ENCODE data around the gene ABCG4.
"Not testable (repeated sequence)": the region's sequence is repeated elsewhere in the genome, so short reads cannot be mapped to it uniquely, and the experiment has no call there.

ABCG4 gene

DNA sequence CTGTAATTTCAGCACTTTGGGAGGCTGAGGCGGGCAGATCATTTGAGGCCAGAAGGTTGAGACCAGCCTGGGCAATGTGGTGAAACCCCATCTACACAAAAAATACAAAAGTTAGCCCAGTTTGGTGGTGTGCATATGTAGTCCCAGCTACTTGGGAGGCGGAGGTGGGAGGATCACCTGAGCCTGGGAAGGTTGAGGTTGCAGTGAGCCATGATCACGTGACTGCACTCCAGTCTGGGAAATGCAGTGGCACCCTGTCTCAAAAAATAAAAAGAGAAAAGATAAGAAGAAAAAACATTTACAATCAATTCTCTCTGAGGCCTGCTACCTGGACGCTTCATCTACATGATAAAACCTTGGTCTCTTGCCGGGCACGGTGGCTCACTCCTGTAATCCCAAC is 50.1 kb downstream of the ABCG4 start:
- no peak overlapping the region for H3K14ac ChIP-seq (ENCODE audit: low read length)
- no peak overlapping the region for H2AK5ac ChIP-seq (ENCODE audit: low read depth, low read length)
- H3K9me3 ChIP-seq (replicated peaks in 1 of 2; ENCODE audit: control insufficient read depth in 2 of 2, insufficient read depth in 1 of 2, low read depth in 1 of 2, low read length in 2 of 2): no peaks in the 10 kb centered on the region
- DNase-seq (ENCODE audit: low spot score): no peak
- no peak overlapping the region for H3K27ac ChIP-seq (replicated peaks; ENCODE audit: low read length)
- no peak overlapping the region for H2BK15ac ChIP-seq (ENCODE audit: low read length)
- no peak overlapping the region for H3K18ac ChIP-seq (ENCODE audit: low read length)
- no peak overlapping the region for H2BK5ac ChIP-seq (ENCODE audit: low read length)
- peaks cover 0 to 10% (median 0%) of the 10 kb centered on the region in 3 experiments for H3K27me3 ChIP-seq (ENCODE audit: control insufficient read depth in 3 of 3, insufficient read depth in 3 of 3, low read depth in 1 of 3, low read length in 3 of 3)
- no peak overlapping the region for H3K9ac ChIP-seq (ENCODE audit: low read depth, low read length, poor library complexity)
- no peak overlapping the region for H4K91ac ChIP-seq (ENCODE audit: low read depth, low read length, poor library complexity)
- H2AFZ ChIP-seq (ENCODE audit: low read length): no peak overlapping the region
- WGBS, 2 donors (ENCODE audit: extremely low coverage in 2 of 2, insufficient read length in 2 of 2, insufficient replicate concordance in 1 of 2): no CpG with 5 or more reads among the region's 6 CpGs
- no peak overlapping the region for H3K4ac ChIP-seq (ENCODE audit: low read length)
- H2BK120ac ChIP-seq (ENCODE audit: low read depth, low read length): no peak overlapping the region
- H3K79me1 ChIP-seq (ENCODE audit: low read depth, low read length): no peaks in the 10 kb centered on the region
- no peak overlapping the region for H3K23ac ChIP-seq (ENCODE audit: low read depth, low read length, poor library complexity)
- no peak overlapping the region for H3K4me2 ChIP-seq (ENCODE audit: insufficient read depth, low read length, poor library complexity, severe bottlenecking)
- no peaks in the 10 kb centered on the region for H3K36me3 ChIP-seq (replicated peaks in 1 of 2; ENCODE audit: control insufficient read depth in 2 of 2, insufficient read depth in 2 of 2, low read length in 2 of 2)
- no peak overlapping the region for H2BK12ac ChIP-seq (ENCODE audit: low read length)
- H3K4me3 ChIP-seq (ENCODE audit: low read length in 2 of 2): no peak overlapping the region
- no peaks in the 10 kb centered on the region for H3K4me1 ChIP-seq (ENCODE audit: control insufficient read depth in 2 of 2, insufficient read depth in 1 of 2, low read depth in 1 of 2, low read length in 2 of 2)
- no peak overlapping the region for H4K8ac ChIP-seq (ENCODE audit: low read depth, low read length)

DNA sequence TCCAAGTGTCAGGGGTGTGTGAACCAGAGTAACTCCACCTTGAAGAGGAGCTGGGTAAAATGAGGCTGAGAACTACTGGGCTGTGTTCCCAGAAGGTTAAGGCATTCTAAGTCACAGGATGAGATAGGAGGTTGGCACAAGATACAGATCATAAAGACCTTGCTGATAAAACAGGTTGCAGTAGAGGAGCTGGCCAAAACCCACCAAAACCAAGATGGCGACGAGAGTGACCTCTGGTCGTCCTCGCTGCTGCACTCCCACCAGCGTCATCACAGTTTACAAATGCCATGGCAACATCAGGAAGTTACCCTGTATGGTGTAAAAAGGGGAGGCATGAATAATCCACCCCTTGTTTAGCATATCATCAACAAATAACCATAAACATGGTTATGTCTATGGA is 52.4 kb downstream of the ABCG4 start:
- not testable (repeated sequence) for H2BK120ac ChIP-seq (ENCODE audit: low read depth, low read length); H2BK5ac ChIP-seq (ENCODE audit: low read length); H2AFZ ChIP-seq (ENCODE audit: low read length); H3K79me1 ChIP-seq (ENCODE audit: low read depth, low read length); H3K4me3 ChIP-seq (ENCODE audit: low read length in 2 of 2); H3K9ac ChIP-seq (ENCODE audit: low read depth, low read length, poor library complexity); H2AK5ac ChIP-seq (ENCODE audit: low read depth, low read length); H4K91ac ChIP-seq (ENCODE audit: low read depth, low read length, poor library complexity); H2BK15ac ChIP-seq (ENCODE audit: low read length); H4K8ac ChIP-seq (ENCODE audit: low read depth, low read length); H3K4me1 ChIP-seq (ENCODE audit: control insufficient read depth in 2 of 2, insufficient read depth in 1 of 2, low read depth in 1 of 2, low read length in 2 of 2); H3K23ac ChIP-seq (ENCODE audit: low read depth, low read length, poor library complexity); H3K27me3 ChIP-seq (ENCODE audit: control insufficient read depth in 3 of 3, insufficient read depth in 3 of 3, low read depth in 1 of 3, low read length in 3 of 3); H2BK12ac ChIP-seq (ENCODE audit: low read length); DNase-seq (ENCODE audit: low spot score); H3K14ac ChIP-seq (ENCODE audit: low read length); H3K36me3 ChIP-seq (replicated peaks in 1 of 2; ENCODE audit: control insufficient read depth in 2 of 2, insufficient read depth in 2 of 2, low read length in 2 of 2); H3K4me2 ChIP-seq (ENCODE audit: insufficient read depth, low read length, poor library complexity, severe bottlenecking); H3K18ac ChIP-seq (ENCODE audit: low read length); H3K27ac ChIP-seq (replicated peaks; ENCODE audit: low read length); H3K4ac ChIP-seq (ENCODE audit: low read length); H3K9me3 ChIP-seq (replicated peaks in 1 of 2; ENCODE audit: control insufficient read depth in 2 of 2, insufficient read depth in 1 of 2, low read depth in 1 of 2, low read length in 2 of 2)
- no CpG with 5 or more reads among the region's 5 CpGs for WGBS, 2 donors (ENCODE audit: extremely low coverage in 2 of 2, insufficient read length in 2 of 2, insufficient replicate concordance in 1 of 2)

DNA sequence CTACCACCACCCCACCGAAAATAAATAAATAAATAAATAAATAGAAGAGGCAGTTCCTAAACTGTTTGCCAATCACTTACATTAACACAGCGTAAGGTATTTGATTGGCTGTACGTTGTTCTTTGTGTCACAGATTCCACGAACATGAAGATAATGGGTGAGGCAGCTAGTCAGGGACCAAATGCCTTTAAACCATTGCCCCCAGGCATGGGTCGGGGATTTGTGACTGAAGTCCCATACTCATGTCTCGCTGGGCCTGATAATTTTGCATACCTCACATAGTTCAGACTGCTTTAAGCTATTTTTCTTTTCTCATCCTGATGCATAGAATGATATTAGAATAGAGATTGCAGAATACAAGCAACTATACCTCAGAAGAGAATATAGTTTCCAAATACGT is 53.7 kb downstream of the ABCG4 start:
- DNase-seq (ENCODE audit: low spot score): no peak

DNA sequence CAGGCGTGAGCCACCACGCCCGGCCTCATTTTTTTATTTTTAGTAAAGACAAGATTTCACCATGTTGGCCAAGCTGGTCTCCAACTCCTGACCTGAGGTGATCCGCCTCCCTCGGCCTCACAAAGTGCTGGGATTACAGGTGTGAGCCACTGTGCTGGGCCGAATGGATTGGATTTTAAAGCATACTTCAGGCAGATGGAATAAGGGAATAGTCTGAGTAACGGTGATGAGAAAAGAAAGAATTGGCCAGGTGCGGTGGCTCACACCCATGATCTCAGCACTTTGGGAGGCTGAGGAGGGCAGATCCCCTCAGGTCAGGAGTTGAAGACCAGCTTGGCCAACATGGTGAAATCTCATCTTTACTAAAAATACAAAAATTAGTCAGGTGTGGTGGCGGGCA is 55.2 kb downstream of the ABCG4 start:
- Histone ChIP-seq H3K9ac (ENCODE audit: low read depth, low read length, poor library complexity) (no peak overlapping the region), H2BK120ac (ENCODE audit: low read depth, low read length) (no peak overlapping the region), H3K79me1 (ENCODE audit: low read depth, low read length) (no peaks in the 10 kb centered on the region), H3K9me3 (replicated peaks in 1 of 2; ENCODE audit: control insufficient read depth in 2 of 2, insufficient read depth in 1 of 2, low read depth in 1 of 2, low read length in 2 of 2) (no peaks in the 10 kb centered on the region), H3K36me3 (replicated peaks in 1 of 2; ENCODE audit: control insufficient read depth in 2 of 2, insufficient read depth in 2 of 2, low read length in 2 of 2) (peaks cover 0 to 2% of the 10 kb centered on the region in 2 donors), H2BK12ac (ENCODE audit: low read length) (no peak overlapping the region), H3K27ac (replicated peaks; ENCODE audit: low read length) (no peak overlapping the region), H2AFZ (ENCODE audit: low read length) (no peak overlapping the region), H2BK15ac (ENCODE audit: low read length) (no peak overlapping the region), H2AK5ac (ENCODE audit: low read depth, low read length) (no peak overlapping the region), H3K4ac (ENCODE audit: low read length) (no peak overlapping the region), H2BK5ac (ENCODE audit: low read length) (no peak overlapping the region), H3K14ac (ENCODE audit: low read length) (no peak overlapping the region), H3K27me3 (ENCODE audit: control insufficient read depth in 3 of 3, insufficient read depth in 3 of 3, low read depth in 1 of 3, low read length in 3 of 3) (no peaks in the 10 kb centered on the region), H3K4me3 (ENCODE audit: low read length in 2 of 2) (no peak overlapping the region), H4K91ac (ENCODE audit: low read depth, low read length, poor library complexity) (no peak overlapping the region), H4K8ac (ENCODE audit: low read depth, low read length) (no peak overlapping the region), H3K4me2 (ENCODE audit: insufficient read depth, low read length, poor library complexity, severe bottlenecking) (no peak overlapping the region), H3K23ac (ENCODE audit: low read depth, low read length, poor library complexity) (no peak overlapping the region), H3K18ac (ENCODE audit: low read length) (no peak overlapping the region), H3K4me1 (ENCODE audit: control insufficient read depth in 2 of 2, insufficient read depth in 1 of 2, low read depth in 1 of 2, low read length in 2 of 2) (peaks cover 2 to 3% of the 10 kb centered on the region in 2 donors)
- no CpG with 5 or more reads among the region's 9 CpGs for WGBS, 2 donors (ENCODE audit: extremely low coverage in 2 of 2, insufficient read length in 2 of 2, insufficient replicate concordance in 1 of 2)
- no peak for DNase-seq (ENCODE audit: low spot score)

More for the DNA sequence above, 53.7 kb downstream of the ABCG4 start:
- Histone ChIP-seq H4K8ac (ENCODE audit: low read depth, low read length) (no peak overlapping the region), H3K18ac (ENCODE audit: low read length) (no peak overlapping the region), H2BK15ac (ENCODE audit: low read length) (no peak overlapping the region), H2BK120ac (ENCODE audit: low read depth, low read length) (no peak overlapping the region), H2AK5ac (ENCODE audit: low read depth, low read length) (no peak overlapping the region), H3K36me3 (replicated peaks in 1 of 2; ENCODE audit: control insufficient read depth in 2 of 2, insufficient read depth in 2 of 2, low read length in 2 of 2) (no peaks in the 10 kb centered on the region), H2BK12ac (ENCODE audit: low read length) (no peak overlapping the region), H3K27ac (replicated peaks; ENCODE audit: low read length) (no peak overlapping the region), H3K23ac (ENCODE audit: low read depth, low read length, poor library complexity) (no peak overlapping the region), H2AFZ (ENCODE audit: low read length) (no peak overlapping the region), H4K91ac (ENCODE audit: low read depth, low read length, poor library complexity) (no peak overlapping the region), H3K27me3 (ENCODE audit: control insufficient read depth in 3 of 3, insufficient read depth in 3 of 3, low read depth in 1 of 3, low read length in 3 of 3) (no peaks in the 10 kb centered on the region), H3K4ac (ENCODE audit: low read length) (no peak overlapping the region), H3K9me3 (replicated peaks in 1 of 2; ENCODE audit: control insufficient read depth in 2 of 2, insufficient read depth in 1 of 2, low read depth in 1 of 2, low read length in 2 of 2) (no peaks in the 10 kb centered on the region), H3K4me2 (ENCODE audit: insufficient read depth, low read length, poor library complexity, severe bottlenecking) (no peak overlapping the region), H3K79me1 (ENCODE audit: low read depth, low read length) (no peaks in the 10 kb centered on the region), H3K4me3 (ENCODE audit: low read length in 2 of 2) (no peak overlapping the region), H2BK5ac (ENCODE audit: low read length) (no peak overlapping the region), H3K9ac (ENCODE audit: low read depth, low read length, poor library complexity) (no peak overlapping the region), H3K14ac (ENCODE audit: low read length) (no peak overlapping the region), H3K4me1 (ENCODE audit: control insufficient read depth in 2 of 2, insufficient read depth in 1 of 2, low read depth in 1 of 2, low read length in 2 of 2) (peaks cover under 1 to 2% of the 10 kb centered on the region in 2 donors)
- WGBS, 2 donors (ENCODE audit: extremely low coverage in 2 of 2, insufficient read length in 2 of 2, insufficient replicate concordance in 1 of 2): no CpG with 5 or more reads among the region's 7 CpGs
